Measurements from ENCODE around the gene TAC4.

GRCh38 chr17:49873466-49873865 is 25.6 kb upstream of the TAC4 start:
- TF ChIP-seq CTCF (IDR thresholded peaks at IDR 0.05; ENCODE audit: extremely low read depth in 1 of 2, insufficient read depth in 1 of 2, low read depth in 1 of 2, low read length in 2 of 2) (no peak), POLR2AphosphoS5 (IDR thresholded peaks at IDR 0.05; ENCODE audit: insufficient read depth, low read depth, low read length) (no peak)
